ENCODE results near the gene LIM2. TPM values are rescaled to one million over a fixed set of nuclear protein-coding genes. Genes with fewer than 3 reads are reported as not detected.

LIM2 gene
- total RNA-seq, 1 experiment from 2014 or later, result not detected

GRCh38 chr19:51394050-51394836 is 6.5 kb upstream of the LIM2 start (continued):
- TF ChIP-seq ZNF281 (CRISPR knock-in tag; IDR thresholded peaks at IDR 0.05), result peak; percentile 55; the same call in 1 of the 2 replicates
- TF ChIP-seq CTCF (IDR thresholded peaks at IDR 0.05), result no peak
- no peak for TF ChIP-seq ZNF317 (CRISPR knock-in tag; IDR thresholded peaks at IDR 0.05; ENCODE audit: borderline replicate concordance, low read depth)
- TF ChIP-seq ZNF671 (CRISPR knock-in tag; IDR thresholded peaks at IDR 0.05), result no peak
- TF ChIP-seq EMX1 (CRISPR knock-in tag; IDR thresholded peaks at IDR 0.05), result no peak
- TF ChIP-seq ZNF416 (CRISPR knock-in tag; IDR thresholded peaks at IDR 0.05), result no peak
- TF ChIP-seq NFYB (CRISPR knock-in tag; conservative IDR thresholded peaks at IDR 0.05; ENCODE audit: low read depth), result peak; percentile 72
- TF ChIP-seq ATF2 (CRISPR knock-in tag; IDR thresholded peaks at IDR 0.05; ENCODE audit: borderline replicate concordance, low read depth), result no peak
- TF ChIP-seq CREM (CRISPR knock-in tag; IDR thresholded peaks at IDR 0.05), result 0 out of 2 replicates have a peak, but pooled peaks have one; percentile 44
- no peak for TF ChIP-seq USF2 (CRISPR knock-in tag; IDR thresholded peaks at IDR 0.05)
- TF ChIP-seq JUN (CRISPR knock-in tag; IDR thresholded peaks at IDR 0.05), result no peak
- TF ChIP-seq ZBTB21 (CRISPR knock-in tag; IDR thresholded peaks at IDR 0.05; ENCODE audit: borderline replicate concordance), result no peak

GRCh38 chr19:51392701-51393100 is 4.9 kb upstream of the LIM2 start:
- ATAC-seq (no peak), DNase-seq (ENCODE audit: low spot score) (no peak)
- TF ChIP-seq FOXJ3 (CRISPR knock-in tag; IDR thresholded peaks at IDR 0.05; ENCODE audit: borderline replicate concordance) (no peak), SOX15 (CRISPR knock-in tag; IDR thresholded peaks at IDR 0.05) (no peak), ZNF138 (CRISPR knock-in tag; conservative IDR thresholded peaks at IDR 0.05) (no peak), ZNF671 (CRISPR knock-in tag; IDR thresholded peaks at IDR 0.05) (no peak), USF1 (CRISPR knock-in tag; IDR thresholded peaks at IDR 0.05) (no peak), ZSCAN18 (CRISPR knock-in tag; IDR thresholded peaks at IDR 0.05) (no peak), ZNF532 (CRISPR knock-in tag; IDR thresholded peaks at IDR 0.05; ENCODE audit: borderline replicate concordance) (no peak), SP1 (CRISPR knock-in tag; conservative IDR thresholded peaks at IDR 0.05) (no peak), ATF2 (CRISPR knock-in tag; IDR thresholded peaks at IDR 0.05; ENCODE audit: borderline replicate concordance, low read depth) (no peak), FOXK1 (CRISPR knock-in tag; IDR thresholded peaks at IDR 0.05) (no peak)
- H3K27ac Mint-ChIP-seq, result no peak overlapping the region
- no peaks in the 10 kb centered on the region for H3K9me3 Mint-ChIP-seq
- ChIA-PET POLR2A (no interaction called here), CTCF (interaction anchor here (1.5 kb wide), 1 partner anchor 29 kb away, joined by 3 read pairs; no protein-coding TSS in a partner anchor)
- peaks cover 42% of the 10 kb centered on the region for H3K4me1 Mint-ChIP-seq
- H3K4me3 Mint-ChIP-seq, result peak overlapping the region; percentile 52
- no peaks in the 10 kb centered on the region for H3K36me3 Mint-ChIP-seq
- no peaks in the 10 kb centered on the region for H3K27me3 Mint-ChIP-seq (ENCODE audit: low read depth)

Measured in WTC11 (cell line).